ENCODE measurements around the gene ABCD3.

The ABCD3 gene

DNA sequence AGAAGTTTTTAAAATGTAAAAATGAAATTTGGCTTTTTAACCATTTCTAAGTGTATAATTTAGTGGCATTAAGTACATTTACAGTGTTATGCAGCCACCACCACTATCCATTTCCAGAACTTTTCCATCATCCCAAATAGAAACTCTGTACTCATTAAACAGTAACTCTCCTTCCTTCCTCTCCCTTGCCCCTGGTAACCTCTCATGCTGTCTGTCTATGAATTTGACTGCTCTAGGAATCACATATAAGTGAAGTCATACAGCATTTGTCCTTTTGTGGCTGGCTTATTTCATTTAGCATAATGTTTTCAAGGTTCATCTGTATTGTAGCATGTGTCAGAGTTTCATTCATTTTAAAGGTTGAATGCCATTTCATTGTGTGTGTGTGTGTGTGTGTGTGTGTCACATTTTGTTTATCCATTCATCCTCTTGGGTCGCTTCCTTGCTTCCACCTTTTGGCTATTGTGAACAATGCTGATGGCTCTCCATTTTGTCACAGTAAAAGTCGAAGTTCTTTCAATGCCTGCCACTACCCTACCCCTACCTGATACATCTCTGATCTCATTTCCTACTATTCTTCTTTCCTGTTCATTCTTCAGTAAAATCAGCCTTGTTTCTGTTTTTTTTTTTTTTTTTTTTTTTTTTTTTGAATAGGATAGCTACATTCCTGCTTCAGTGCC, 78.0 kb downstream of the ABCD3 start:
- no peak for DNase-seq (ENCODE audit: low read depth)
- no peak overlapping the region for H3K4me3 ChIP-seq (ENCODE audit: low read depth, low read length)
- no peak for TF ChIP-seq POLR2A (IDR thresholded peaks at IDR 0.05; ENCODE audit: extremely low read depth, insufficient read length)
- no peak for TF ChIP-seq MAX (IDR thresholded peaks at IDR 0.05; ENCODE audit: low read depth, low read length)
- no peak for TF ChIP-seq CTCF (IDR thresholded peaks at IDR 0.05; ENCODE audit: low read depth, low read length)
- no peak for TF ChIP-seq MYC (IDR thresholded peaks at IDR 0.05; ENCODE audit: low read depth, low read length)

DNA sequence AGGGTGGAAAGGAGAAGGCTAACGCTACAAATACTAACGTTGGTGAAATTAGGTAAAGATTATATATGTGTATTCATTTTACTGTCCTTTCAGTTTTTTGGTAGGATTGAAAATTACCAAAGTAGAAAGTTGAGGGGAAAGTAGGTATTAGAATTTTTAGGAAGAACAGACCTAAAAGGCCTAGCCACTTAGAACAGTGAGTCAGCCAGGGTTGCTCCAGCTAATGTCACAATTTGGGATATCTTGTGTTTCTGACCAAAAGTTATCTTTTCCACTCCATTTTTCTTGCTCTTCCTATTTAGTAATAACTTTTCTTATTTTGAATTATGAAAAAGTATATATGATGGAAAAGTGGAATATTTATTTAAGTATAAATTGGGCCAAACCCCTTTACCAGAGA, 83.2 kb downstream of the ABCD3 start:
- DNase-seq (ENCODE audit: low read depth) = no peak
- TF ChIP-seq MAX (IDR thresholded peaks at IDR 0.05; ENCODE audit: low read depth, low read length) = no peak
- TF ChIP-seq MYC (IDR thresholded peaks at IDR 0.05; ENCODE audit: low read depth, low read length) = no peak
- TF ChIP-seq CTCF (IDR thresholded peaks at IDR 0.05; ENCODE audit: low read depth, low read length) = no peak
- no peak for TF ChIP-seq POLR2A (IDR thresholded peaks at IDR 0.05; ENCODE audit: extremely low read depth, insufficient read length)
- no peak overlapping the region for H3K4me3 ChIP-seq (ENCODE audit: low read depth, low read length)

DNA sequence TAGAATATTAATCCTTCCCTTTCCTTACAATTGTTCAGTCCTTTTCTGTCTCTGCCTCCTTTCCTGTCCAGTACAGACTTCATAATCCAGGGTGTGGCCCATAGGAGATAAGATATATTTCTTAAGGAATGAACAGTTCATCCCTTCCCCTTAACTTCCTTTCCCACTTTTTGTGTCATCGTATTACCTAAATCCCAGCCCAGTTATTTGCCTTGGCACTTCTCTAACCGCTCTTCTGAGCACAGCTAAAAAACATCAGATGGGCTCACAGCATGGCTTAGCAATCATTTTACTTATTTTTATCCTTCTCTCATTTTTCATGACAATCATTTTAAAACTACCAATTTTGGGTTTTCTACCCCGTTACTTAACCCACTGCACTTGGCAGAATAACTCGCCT, 83.7 kb downstream of the ABCD3 start:
- H3K4me3 ChIP-seq (ENCODE audit: low read depth, low read length) = no peak overlapping the region
- DNase-seq (ENCODE audit: low read depth) = no peak

DNA sequence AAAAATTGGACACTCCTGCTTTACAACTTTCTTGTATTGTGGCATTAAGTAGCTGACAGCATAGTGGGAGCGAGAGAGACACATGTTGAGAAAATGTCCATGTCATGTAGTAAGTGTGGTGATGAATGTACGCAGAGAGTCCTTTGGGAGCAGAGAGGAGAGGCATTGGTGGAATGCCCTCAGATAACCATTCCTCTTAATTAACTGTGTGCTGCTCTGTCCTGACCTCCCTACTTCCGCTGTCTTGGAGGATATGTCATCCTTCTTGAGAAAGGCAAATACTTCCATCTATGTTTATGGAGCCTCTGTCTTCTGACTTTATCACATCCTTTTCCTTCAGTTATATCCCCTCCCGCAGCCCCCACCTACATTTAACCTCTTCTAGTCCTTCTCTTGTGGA, 85.0 kb downstream of the ABCD3 start:
- no peak for TF ChIP-seq POLR2A (IDR thresholded peaks at IDR 0.05; ENCODE audit: extremely low read depth, insufficient read length)
- no peak for TF ChIP-seq MYC (IDR thresholded peaks at IDR 0.05; ENCODE audit: low read depth, low read length)
- TF ChIP-seq CTCF (IDR thresholded peaks at IDR 0.05; ENCODE audit: low read depth, low read length) = no peak
- TF ChIP-seq MAX (IDR thresholded peaks at IDR 0.05; ENCODE audit: low read depth, low read length) = no peak
- DNase-seq (ENCODE audit: low read depth) = no peak
- H3K4me3 ChIP-seq (ENCODE audit: low read depth, low read length) = no peak overlapping the region

More for the DNA sequence above, 83.7 kb downstream of the ABCD3 start:
- no peak for TF ChIP-seq POLR2A (IDR thresholded peaks at IDR 0.05; ENCODE audit: extremely low read depth, insufficient read length)
- no peak for TF ChIP-seq MYC (IDR thresholded peaks at IDR 0.05; ENCODE audit: low read depth, low read length)

DNA sequence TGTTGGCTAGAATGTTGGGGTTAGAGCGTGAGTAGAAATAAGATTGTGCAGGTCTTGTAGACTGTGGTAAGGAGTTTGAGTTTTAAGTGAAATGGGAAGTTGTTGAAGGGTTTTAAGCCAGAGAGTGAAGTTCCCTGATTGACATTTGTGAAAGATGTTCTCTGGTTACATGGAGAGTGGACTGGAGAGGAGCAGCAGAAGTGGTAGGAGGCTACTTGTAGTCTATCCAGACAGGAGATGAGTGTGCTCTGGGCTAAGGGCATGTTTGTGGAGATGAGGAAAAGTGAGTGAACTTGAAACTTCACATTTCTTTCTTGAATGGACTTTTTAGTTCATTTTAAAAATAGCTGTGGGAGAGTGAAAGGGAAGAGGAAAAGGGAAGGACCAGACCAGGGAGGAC, 86.4 kb downstream of the ABCD3 start:
- H3K4me3 ChIP-seq (ENCODE audit: low read depth, low read length) = no peak overlapping the region
- no peak for TF ChIP-seq MAX (IDR thresholded peaks at IDR 0.05; ENCODE audit: low read depth, low read length)
- TF ChIP-seq CTCF (IDR thresholded peaks at IDR 0.05; ENCODE audit: low read depth, low read length) = no peak
- TF ChIP-seq MYC (IDR thresholded peaks at IDR 0.05; ENCODE audit: low read depth, low read length) = no peak
- TF ChIP-seq POLR2A (IDR thresholded peaks at IDR 0.05; ENCODE audit: extremely low read depth, insufficient read length) = no peak
- no peak for DNase-seq (ENCODE audit: low read depth)

DNA sequence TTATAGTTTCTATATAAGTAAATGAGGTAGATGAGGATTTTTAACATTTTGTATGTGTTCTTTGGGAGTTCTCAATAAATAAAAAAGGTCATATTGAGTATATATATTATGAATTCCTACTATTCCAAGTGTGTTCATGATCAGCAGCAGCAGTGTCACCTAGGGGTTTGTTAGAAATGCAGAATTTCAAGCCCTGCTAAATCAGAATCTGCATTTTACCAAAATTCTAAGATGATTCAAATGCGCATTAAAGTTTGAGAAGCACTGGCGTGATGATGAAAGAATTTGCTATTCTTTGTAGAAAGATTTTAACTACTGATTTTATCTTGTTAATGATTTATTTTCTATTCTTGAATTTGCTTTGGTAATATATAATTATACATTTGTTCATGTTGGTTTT, 94.6 kb downstream of the ABCD3 start:
- H3K4me3 ChIP-seq (ENCODE audit: low read depth, low read length) = no peak overlapping the region

More for the DNA sequence above, 94.6 kb downstream of the ABCD3 start:
- TF ChIP-seq CTCF (IDR thresholded peaks at IDR 0.05; ENCODE audit: low read depth, low read length) (no peak), MAX (IDR thresholded peaks at IDR 0.05; ENCODE audit: low read depth, low read length) (no peak), MYC (IDR thresholded peaks at IDR 0.05; ENCODE audit: low read depth, low read length) (no peak), POLR2A (IDR thresholded peaks at IDR 0.05; ENCODE audit: extremely low read depth, insufficient read length) (no peak)
- no peak for DNase-seq (ENCODE audit: low read depth)
